GM18870 (cell line): ENCODE measurements around the gene LILRA6.
"Not testable (repeated sequence)": the region's sequence is repeated elsewhere in the genome, so short reads cannot be mapped to it uniquely, and the experiment has no call there.

ENCODE experiments used
- ATAC-seq: cut with Tn5 transposase; IDR thresholded peaks from one replicate; pipeline ENCODE4 v1.9.1; 2021; ENCODE audit warnings: moderate library complexity; ENCODE audit not compliant: unreplicated experiment

Gene LILRA6

GRCh38 chr19:54242646-54243045, at the start of gene LILRA6:
LILRA6 (minus strand) TSS chr19:54242790.
- ATAC-seq = not testable (repeated sequence)

GRCh38 chr19:54289160-54289559, 46.6 kb upstream of the LILRA6 start:
- ATAC-seq = not testable (repeated sequence)

GRCh38 chr19:54287456-54287855, 44.9 kb upstream of the LILRA6 start:
- ATAC-seq = no peak

GRCh38 chr19:54286283-54286682, 43.7 kb upstream of the LILRA6 start:
- ATAC-seq = not testable (repeated sequence)

GRCh38 chr19:54285427-54286056, 43.0 kb upstream of the LILRA6 start:
- ATAC-seq = not testable (repeated sequence)

- no peak for ATAC-seq
Observed at GRCh38 chr19:54282686-54283470, 40.3 kb upstream of the LILRA6 start.

GRCh38 chr19:54281729-54282075, 39.1 kb upstream of the LILRA6 start:
- not testable (repeated sequence) for ATAC-seq

- ATAC-seq = no peak
Observed at GRCh38 chr19:54281007-54281728, 38.6 kb upstream of the LILRA6 start, which contains the start of gene LILRB2. LILRB2 (minus strand) TSS chr19:54281110; CDS start chr19:54280496, 614 bp downstream.

- ATAC-seq = not testable (repeated sequence)
Observed at GRCh38 chr19:54280441-54280840, 37.9 kb upstream of the LILRA6 start.

GRCh38 chr19:54280025-54280424, 37.4 kb upstream of the LILRA6 start:
- ATAC-seq = not testable (repeated sequence)

GRCh38 chr19:54279406-54279962, 36.9 kb upstream of the LILRA6 start:
- no peak for ATAC-seq

- not testable (repeated sequence) for ATAC-seq
Observed at GRCh38 chr19:54278571-54279195, 36.1 kb upstream of the LILRA6 start.

GRCh38 chr19:54278056-54278455, 35.5 kb upstream of the LILRA6 start:
- not testable (repeated sequence) for ATAC-seq

- not testable (repeated sequence) for ATAC-seq
Observed at GRCh38 chr19:54277111-54277615, 34.6 kb upstream of the LILRA6 start.

GRCh38 chr19:54275951-54276350, 33.4 kb upstream of the LILRA6 start:
- ATAC-seq = no peak

GRCh38 chr19:54274516-54274915, 31.9 kb upstream of the LILRA6 start:
- not testable (repeated sequence) for ATAC-seq

GRCh38 chr19:54273821-54274220, 31.2 kb upstream of the LILRA6 start:
- no peak for ATAC-seq

- ATAC-seq = not testable (repeated sequence)
Observed at GRCh38 chr19:54272181-54272580, 29.6 kb upstream of the LILRA6 start.

GRCh38 chr19:54271587-54271986, 29.0 kb upstream of the LILRA6 start:
- ATAC-seq = not testable (repeated sequence)

GRCh38 chr19:54271106-54271505, 28.5 kb upstream of the LILRA6 start:
- ATAC-seq = no peak

- ATAC-seq = no peak
Observed at GRCh38 chr19:54268936-54269335, 26.3 kb upstream of the LILRA6 start.
